Nephron progenitor cell (in vitro differentiated cells): ENCODE data around the gene IMPDH1.
A peak's percentile ranks its signal among the peaks of the same experiment; 100 is the strongest.

Source experiments
- DNase-seq: peaks from one replicate; pipeline ENCODE4 v3.0.0; 2021
- H3K27ac Mint-ChIP-seq: 2 replicates; pipeline ENCODE4 v1.8.0; 2021; ENCODE audit warnings: mild to moderate bottlenecking, moderate library complexity, mixed read lengths
- H3K27me3 Mint-ChIP-seq: 2 replicates; pipeline ENCODE4 v1.8.0; 2021; ENCODE audit warnings: mild to moderate bottlenecking, low read depth, mixed read lengths; ENCODE audit not compliant: poor library complexity
- H3K36me3 Mint-ChIP-seq: 2 replicates; pipeline ENCODE4 v1.8.0; 2021; ENCODE audit warnings: low read depth, mixed read lengths
- H3K4me1 Mint-ChIP-seq: 2 replicates; pipeline ENCODE4 v1.8.0; 2021; ENCODE audit warnings: mixed read lengths
- H3K4me3 Mint-ChIP-seq: 2 replicates; pipeline ENCODE4 v1.8.0; 2021; ENCODE audit warnings: mild to moderate bottlenecking, moderate library complexity, mixed read lengths
- H3K9me3 Mint-ChIP-seq: 2 replicates; pipeline ENCODE4 v1.8.0; 2021; ENCODE audit warnings: mild to moderate bottlenecking, moderate library complexity, mixed read lengths
- TF ChIP-seq, protein P1 (sequence below): fragments of 200-600 bp; sonication (generic); IDR thresholded peaks from 2 replicates; pipeline ENCODE4 v1.5.0; 2021; ENCODE audit warnings: antibody characterized with exemption

The IMPDH1 gene

DNA sequence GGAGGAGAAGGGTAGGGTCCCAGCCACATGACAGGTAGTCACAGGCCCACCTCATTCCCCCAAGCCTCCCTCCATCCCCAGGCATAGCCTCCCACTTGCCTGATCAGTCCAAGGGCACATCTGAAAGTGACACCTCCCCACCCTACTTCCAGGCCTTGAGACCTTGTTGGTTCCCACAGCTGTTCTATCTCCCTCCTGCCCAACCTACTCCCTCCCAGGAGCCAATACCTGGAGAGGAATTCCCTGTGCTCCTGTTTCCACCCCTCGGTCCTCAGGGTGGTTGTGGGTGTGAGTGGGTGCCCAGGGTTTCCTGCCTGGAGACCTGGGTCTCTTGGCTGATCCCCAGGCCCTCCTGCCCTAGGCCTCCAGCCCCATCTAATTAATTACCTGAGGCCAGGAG is 11.6 kb upstream of the IMPDH1 start:
- TF ChIP-seq, protein P1, sequence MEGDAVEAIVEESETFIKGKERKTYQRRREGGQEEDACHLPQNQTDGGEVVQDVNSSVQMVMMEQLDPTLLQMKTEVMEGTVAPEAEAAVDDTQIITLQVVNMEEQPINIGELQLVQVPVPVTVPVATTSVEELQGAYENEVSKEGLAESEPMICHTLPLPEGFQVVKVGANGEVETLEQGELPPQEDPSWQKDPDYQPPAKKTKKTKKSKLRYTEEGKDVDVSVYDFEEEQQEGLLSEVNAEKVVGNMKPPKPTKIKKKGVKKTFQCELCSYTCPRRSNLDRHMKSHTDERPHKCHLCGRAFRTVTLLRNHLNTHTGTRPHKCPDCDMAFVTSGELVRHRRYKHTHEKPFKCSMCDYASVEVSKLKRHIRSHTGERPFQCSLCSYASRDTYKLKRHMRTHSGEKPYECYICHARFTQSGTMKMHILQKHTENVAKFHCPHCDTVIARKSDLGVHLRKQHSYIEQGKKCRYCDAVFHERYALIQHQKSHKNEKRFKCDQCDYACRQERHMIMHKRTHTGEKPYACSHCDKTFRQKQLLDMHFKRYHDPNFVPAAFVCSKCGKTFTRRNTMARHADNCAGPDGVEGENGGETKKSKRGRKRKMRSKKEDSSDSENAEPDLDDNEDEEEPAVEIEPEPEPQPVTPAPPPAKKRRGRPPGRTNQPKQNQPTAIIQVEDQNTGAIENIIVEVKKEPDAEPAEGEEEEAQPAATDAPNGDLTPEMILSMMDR = no peak
- H3K4me1 Mint-ChIP-seq = no peaks in the 10 kb centered on the region
- DNase-seq = no peak
- H3K9me3 Mint-ChIP-seq = no peaks in the 10 kb centered on the region
- H3K36me3 Mint-ChIP-seq = no peaks in the 10 kb centered on the region
- no peak overlapping the region for H3K27ac Mint-ChIP-seq
- H3K4me3 Mint-ChIP-seq = no peak overlapping the region
- peaks cover 27% of the 10 kb centered on the region for H3K27me3 Mint-ChIP-seq

DNA sequence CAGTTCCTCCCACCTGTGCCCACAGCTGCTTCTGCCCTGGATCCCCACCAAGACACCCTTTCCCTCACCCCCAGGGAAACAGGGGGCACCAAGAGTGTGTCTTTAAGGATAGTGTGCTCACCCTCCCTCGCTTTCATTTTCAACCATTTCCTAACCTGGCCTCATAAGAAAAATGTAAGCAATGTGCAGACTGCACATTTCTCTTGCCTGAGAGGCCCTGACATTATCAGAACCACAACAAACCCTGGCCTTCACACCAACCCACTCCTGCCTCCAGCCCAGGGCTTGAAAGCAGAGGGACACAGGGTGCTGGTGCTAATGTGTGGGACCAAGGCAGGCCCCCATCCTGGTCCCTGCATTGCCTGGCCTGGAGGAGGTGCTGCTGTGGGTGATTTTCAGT is 11.0 kb upstream of the IMPDH1 start:
- H3K27me3 Mint-ChIP-seq = peaks cover 29% of the 10 kb centered on the region
- no peak overlapping the region for H3K27ac Mint-ChIP-seq

DNA sequence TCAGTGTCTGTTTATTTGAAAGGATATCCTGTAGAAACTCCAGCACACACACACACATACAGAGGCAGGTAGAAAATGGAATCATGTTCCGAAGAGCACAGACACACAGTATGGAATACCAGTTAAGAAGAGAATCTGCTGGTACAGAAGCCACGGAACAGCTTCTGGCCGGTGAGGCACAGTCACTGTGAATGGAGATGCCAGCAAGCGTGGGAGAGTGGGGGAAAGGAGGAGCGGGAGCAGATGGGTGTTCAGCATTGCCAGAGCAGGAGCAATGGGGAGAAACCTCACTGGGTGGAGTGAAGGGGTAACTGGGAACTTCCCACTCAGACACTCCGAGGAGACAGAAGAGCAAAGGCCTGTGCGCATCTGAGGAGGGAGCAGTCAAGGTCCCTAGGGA is 9.5 kb upstream of the IMPDH1 start:
- H3K4me3 Mint-ChIP-seq = no peak overlapping the region
- DNase-seq = no peak
- H3K9me3 Mint-ChIP-seq = no peaks in the 10 kb centered on the region
- peak overlapping the region; percentile 29 for H3K27ac Mint-ChIP-seq
- H3K4me1 Mint-ChIP-seq = no peaks in the 10 kb centered on the region
- TF ChIP-seq, protein P1 = no peak
- peaks cover 34% of the 10 kb centered on the region for H3K27me3 Mint-ChIP-seq
- no peaks in the 10 kb centered on the region for H3K36me3 Mint-ChIP-seq

More for the DNA sequence above, 11.0 kb upstream of the IMPDH1 start:
- Mint-ChIP-seq H3K36me3 (no peaks in the 10 kb centered on the region), H3K4me1 (no peaks in the 10 kb centered on the region), H3K4me3 (no peak overlapping the region), H3K9me3 (no peaks in the 10 kb centered on the region)
- no peak for DNase-seq
- TF ChIP-seq, protein P1 = no peak

DNA sequence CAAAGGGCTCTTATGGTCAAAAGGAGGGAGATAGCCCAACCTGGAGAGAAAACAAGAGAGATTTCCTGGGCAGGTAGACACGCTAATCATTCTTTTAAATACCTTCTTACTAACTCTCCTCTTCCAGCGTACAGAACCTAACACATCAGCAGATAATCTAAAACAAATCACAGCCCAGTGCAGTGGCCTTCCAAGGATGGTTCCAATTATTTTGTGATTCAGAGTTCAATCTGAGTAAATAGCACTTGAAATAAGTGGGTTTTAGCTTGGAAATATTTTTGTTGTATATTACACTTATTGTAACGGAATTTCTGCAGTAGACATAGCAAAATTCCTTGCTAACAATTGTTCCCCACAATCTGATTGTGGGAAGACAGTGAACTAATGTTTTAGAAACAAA is 7.3 kb upstream of the IMPDH1 start:
- Mint-ChIP-seq H3K4me3 (no peak overlapping the region), H3K36me3 (no peaks in the 10 kb centered on the region), H3K27me3 (peaks cover 49% of the 10 kb centered on the region), H3K4me1 (no peaks in the 10 kb centered on the region), H3K27ac (no peak overlapping the region), H3K9me3 (peaks cover 15% of the 10 kb centered on the region)
- TF ChIP-seq, protein P1 = no peak
- DNase-seq = no peak

DNA sequence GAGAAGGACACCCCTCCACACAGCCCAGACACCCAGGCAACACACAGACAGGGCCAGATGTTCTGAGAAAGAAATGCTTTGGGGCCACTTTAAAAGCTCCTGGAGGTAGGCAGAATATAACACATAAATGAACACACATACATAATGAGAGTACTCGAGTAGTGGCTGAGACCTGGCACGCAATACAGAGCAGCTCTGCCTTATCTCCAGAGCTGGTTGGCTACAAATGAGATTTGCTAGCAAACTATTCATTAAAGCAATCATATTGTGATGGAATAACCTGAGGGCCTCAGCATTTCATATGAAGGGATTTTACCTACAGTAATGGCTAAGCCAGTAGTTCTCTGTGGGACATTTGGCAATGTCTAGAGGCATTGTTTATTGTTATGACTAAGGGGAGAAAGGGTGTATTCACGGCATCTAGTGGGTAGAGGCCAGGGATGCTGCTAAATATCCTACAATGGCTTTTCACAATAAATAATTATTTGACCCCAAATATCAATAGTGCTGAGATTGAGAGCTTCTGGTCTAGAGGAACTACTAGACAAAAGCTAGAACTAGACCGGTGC is 5.5 kb upstream of the IMPDH1 start:
- Mint-ChIP-seq H3K36me3 (no peaks in the 10 kb centered on the region), H3K4me1 (peaks cover 2% of the 10 kb centered on the region), H3K27ac (no peak overlapping the region), H3K4me3 (no peak overlapping the region), H3K27me3 (peaks cover 60% of the 10 kb centered on the region), H3K9me3 (peaks cover 17% of the 10 kb centered on the region)
- TF ChIP-seq, protein P1 = no peak
- DNase-seq = no peak

DNA sequence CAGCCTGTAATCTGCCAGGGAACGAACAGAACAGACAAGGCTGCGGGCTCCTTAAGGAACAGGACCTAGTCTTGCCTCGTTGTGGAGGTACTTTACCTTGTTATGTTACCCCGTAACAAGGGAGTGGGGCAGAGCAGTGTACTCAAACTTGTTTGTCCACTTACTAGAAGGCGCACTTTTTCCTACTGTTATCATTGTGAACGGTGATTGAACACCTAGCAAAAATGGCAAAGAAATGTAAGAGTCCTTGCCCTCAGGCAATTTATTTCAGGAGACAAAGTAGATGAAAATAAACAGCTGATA is 620 bp upstream of the IMPDH1 start:
- H3K4me1 Mint-ChIP-seq = peaks cover 26% of the 10 kb centered on the region
- no peaks in the 10 kb centered on the region for H3K36me3 Mint-ChIP-seq
- H3K9me3 Mint-ChIP-seq = peaks cover 17% of the 10 kb centered on the region
- TF ChIP-seq, protein P1 = no peak
- H3K4me3 Mint-ChIP-seq = peak overlapping the region; percentile 90
- peaks cover 73% of the 10 kb centered on the region for H3K27me3 Mint-ChIP-seq
- DNase-seq = no peak
- H3K27ac Mint-ChIP-seq = no peak overlapping the region
